HG02884 (cell line): ENCODE data around the gene ZNF697.

Experiments used
- ATAC-seq: cut with Tn5 transposase; IDR thresholded peaks from one replicate; pipeline ENCODE4 v1.9.1; 2021; ENCODE audit warnings: mild to moderate bottlenecking, moderate library complexity; ENCODE audit not compliant: unreplicated experiment

ZNF697 gene

DNA sequence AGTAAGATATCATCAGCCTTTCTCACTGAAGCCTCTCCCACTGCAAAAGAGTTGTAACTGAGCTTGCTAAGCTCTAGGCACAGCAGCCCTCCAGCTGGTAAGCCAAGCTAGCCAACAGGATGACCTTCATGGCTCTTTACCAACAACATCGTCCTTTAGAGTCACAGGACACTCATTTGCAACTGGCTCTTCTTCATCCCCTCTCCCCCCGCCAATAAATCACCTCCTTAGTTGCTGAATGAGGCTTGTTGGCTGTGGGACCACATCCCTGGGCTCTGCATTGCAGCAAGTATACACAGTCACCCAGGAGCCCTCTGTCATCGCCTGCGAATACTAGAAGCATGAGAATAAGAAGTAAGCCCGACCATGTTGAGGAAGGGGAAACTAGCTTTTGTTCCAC, 16.0 kb upstream of the ZNF697 start:
- no peak for ATAC-seq

DNA sequence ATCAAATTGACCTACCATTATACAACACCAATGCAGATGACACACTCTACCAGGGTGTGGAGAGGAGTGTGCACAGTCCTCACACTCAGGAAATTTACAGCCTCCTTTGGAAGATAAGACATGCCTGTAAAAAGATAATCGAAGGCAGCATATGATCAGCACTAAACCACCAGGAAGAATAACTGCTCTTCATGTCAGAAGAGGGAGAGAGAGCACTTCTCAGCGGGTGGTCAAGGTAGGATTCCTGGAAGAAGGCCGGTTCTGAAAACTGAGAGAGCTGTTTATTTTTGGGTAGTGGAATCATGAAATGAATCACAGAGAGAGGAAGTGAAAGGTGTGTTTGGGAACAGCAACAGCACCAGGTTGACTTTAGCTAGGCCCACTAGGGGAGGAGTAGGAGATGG, 14.0 kb upstream of the ZNF697 start:
- peak; percentile 75 for ATAC-seq

DNA sequence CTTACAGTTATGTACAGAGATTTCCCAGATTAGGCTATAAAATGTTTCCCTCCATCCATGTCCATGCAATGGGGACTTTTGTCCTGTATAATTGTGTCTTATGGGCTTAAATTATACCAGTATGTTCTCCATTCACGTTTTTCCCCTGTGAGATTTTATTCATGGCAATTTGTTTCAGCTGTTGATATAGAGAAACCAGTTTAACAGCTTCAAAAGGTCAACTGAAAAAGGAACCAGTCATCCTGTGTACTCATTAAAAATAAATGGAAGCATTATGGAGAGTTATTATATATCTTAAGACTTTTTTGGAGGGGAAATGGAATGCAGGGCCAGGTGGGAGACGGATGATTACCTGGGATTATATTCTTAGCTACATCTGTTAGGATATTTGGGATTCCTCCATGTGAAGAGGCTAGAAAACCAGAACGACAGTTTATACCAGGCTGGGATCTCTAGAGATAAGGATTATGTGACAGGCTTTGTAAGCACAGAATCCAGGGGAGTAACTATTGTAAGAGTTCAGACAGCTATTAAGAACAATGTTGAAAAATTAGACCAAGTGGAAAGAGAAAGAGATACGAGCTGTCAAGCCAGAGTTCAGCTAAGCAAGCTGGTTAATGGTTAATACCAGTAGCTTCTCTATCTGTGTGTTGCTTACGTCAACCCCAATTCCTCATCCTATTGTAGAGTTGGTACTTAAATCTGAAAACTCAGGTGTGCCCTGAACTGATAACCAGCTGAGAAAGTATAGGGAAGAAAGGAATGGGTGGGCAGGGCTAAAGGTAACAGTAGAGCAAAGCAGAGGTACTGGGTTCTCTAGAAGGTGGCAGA, 12.4 kb upstream of the ZNF697 start:
- ATAC-seq: no peak

DNA sequence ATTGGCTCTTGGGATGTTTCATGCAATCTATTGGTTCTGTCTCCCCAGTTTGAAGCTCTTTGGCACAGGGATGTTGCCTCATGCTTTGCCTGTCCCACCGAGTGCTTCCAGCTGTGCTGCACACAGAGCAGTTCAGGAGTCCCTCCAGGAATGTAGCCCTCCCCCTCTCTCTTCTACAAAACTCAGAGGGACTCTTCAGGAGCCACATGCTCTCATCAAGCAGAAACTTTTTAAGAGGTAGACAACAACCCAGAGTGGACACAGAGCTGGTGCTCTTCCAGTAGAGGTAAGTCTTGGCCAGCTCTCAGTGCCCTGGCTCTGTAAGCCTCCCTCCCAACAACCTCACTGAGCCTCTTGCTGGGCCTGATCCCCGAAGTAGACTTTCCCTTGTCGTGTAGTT, 11.6 kb upstream of the ZNF697 start:
- no peak for ATAC-seq

DNA sequence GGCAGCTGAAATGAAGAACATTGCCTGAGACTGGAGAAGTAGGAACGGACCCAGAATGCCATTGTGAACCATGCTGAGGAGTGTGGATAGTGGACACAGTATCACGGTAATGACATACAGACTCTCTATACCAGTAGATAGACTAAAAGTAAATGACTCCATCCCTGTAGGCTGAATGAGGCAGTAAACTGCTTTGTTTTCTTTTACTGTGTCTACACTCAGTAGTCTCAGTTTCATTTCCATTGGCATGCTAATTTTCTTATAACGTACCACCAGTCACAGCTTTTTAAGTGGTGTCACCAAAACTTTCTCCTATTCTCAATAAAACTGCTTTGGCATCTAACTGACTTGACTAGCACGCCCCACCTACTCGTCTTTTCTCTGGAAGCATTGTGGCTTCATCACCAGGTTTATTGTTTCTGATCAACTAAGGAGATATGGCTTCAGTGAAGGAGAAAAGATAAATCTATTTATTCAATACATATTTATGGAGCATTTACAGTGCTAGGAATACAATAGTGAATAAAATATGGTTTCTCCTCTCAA, 8.4 kb upstream of the ZNF697 start:
- peak; percentile 61 for ATAC-seq

DNA sequence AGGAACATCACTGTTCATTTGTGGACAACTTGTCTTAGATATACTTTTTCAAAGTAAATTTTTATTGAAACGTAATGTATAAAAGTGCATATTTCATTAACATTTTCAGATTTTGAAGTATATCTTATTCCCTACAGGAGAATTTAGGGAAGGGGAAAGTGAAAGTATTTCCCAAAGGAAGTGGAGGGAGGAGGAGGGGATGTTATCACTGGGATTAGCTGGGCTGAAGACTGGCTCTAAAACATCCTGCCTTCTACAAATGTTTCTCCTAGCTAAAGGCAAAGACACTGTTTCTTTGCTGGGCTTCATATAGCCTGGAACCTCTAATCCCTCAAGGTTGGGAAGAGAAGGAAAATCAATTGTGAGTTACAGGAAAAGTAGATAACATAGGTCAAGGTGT, 7.1 kb upstream of the ZNF697 start:
- no peak for ATAC-seq

DNA sequence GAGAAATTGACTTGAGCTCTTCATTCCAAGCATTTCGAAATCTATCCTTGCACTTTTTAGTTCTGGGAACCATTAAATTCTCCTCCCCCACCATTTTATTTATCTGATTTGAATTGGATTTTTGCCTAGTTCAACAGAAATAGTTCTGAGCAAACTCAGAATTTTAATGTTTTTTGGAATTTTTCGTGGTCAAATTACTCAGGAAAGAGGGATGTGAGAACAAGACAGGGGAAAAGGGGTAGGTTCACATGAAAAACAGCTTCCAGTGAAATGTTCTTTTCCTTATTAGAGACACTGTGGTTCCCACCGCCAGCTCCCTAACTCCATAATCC, 5.7 kb upstream of the ZNF697 start:
- no peak for ATAC-seq

DNA sequence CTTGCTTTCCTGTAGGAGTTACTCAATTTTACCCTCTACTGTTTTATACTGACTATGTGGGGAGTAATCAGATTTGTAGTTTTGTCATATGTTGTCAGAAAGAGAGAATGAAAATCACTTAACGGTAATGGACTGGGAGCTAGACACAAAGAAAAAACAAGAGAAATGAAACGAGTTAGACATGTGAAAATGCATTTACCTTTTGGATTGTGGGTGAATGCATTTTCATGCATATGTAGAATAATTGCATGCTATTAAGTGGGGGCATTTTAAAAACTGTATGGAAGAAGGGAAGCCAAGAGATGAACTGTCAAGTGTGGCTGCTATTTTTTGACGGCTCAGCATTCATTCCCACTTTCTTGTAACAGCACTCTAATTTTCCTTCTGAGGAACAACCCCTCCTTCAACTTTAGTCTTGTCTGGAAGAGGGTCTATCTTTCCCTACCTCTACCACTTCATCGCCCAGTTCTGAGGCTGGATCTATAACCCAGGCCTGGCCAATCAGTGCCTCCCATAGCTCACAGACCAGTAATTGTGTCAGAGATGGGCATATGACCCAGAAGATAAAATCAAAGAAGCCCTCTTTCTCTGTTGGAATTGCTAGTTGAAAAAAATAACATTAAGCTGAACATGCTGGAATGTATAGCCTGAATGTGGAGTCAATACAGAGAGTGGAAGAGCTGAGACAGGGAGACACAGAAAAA, 5.2 kb upstream of the ZNF697 start:
- ATAC-seq: no peak

DNA sequence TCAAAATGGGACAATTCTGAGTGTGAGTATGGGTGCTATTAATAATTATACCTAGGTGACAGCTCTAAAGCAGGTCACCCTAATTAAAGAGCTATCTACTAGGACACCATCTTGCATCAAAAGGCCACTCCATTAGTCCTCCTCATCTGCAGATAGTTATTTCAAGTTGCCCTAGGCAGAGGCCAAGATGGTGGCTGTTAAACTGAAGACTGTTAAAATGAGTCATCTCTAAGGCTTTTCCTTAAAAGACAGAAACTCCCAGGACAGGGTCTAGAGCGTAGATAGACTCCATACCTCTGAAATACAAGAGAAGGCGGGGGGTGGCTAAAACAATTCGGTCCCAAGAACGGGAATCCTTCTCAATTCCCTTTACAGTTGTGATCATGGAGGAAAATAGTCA, 4.5 kb upstream of the ZNF697 start:
- no peak for ATAC-seq

DNA sequence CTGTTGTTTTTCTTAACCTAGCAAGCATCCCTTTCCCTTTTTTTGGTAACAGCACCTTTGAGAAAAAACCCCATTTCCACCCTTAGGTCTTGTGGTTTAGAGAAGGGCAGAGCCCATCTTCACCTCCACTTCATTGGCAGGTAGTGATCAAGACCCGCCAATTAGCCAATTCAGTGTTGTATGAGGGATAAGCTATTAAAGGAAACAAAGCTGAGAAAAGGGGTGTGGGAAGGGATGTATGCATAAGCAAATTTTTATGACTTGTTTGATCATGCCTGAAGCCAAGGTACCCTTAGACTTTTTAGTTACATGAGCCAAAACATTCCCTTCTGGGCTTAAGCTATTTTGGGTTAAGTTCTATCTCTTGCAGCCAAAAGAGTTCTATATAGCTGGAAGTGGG, 3.6 kb upstream of the ZNF697 start:
- no peak for ATAC-seq

DNA sequence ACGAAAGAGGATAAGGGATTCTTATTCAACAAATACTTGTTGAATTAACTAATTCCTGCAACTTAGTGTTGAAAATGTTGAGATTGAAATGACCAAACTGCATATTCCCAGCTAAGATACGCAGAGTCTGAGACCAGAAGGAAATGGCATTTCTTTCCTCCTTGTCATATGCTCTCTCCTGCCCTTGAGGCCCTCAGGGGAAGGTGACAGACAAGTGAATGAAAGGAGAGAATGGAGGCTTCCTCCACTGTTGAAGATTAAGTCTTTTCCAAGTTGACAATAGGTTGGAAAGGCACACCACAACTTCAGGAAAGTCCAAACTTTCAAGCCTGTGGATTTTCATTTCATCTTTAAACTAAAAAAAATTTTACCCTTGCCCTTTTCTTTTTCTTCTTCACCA, 3.1 kb upstream of the ZNF697 start:
- ATAC-seq: no peak

DNA sequence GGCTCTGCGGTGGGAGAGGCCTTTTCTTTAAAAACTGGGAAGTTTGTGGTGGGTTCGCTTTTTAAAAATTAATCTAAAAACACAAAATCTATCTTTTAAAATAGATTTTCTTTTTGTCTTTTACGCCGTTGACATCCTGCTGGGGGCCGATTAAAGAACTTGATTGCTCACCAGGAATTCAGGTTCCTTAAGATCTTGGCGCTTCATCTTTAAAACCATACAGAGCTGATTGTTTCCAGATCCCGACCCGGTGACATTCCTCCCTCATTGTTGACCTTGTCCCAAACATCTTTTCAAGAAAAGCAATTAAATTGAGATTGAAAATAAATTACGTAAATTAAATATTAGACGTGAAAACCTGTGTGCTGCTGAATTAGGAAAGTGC, 546 bp upstream of the ZNF697 start:
- no peak for ATAC-seq

DNA sequence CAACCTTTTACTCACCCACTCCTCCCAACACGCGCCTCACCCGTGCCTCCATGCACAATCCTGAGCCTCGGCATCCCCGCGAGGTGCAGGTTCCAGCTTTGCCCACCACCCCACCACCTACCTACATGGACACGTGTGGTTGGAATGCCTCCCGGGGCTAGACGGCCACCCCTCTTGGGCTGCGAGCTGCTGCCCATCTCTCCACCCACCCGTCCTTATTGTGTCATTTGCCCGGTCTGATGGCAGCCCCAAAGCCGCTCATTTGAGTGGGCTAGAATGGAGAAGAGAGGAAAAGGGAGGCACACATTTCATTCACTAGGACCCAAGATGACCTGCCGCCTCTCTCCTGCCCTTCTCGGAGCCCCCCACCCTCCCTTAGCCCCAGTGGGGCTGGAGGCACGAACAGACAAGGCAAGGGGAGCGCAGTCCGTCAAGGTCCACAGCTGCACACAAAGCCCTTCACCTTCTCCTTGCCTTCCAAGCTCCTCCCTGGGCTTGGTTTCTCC, 785 bp downstream of the ZNF697 start:
- no peak for ATAC-seq

DNA sequence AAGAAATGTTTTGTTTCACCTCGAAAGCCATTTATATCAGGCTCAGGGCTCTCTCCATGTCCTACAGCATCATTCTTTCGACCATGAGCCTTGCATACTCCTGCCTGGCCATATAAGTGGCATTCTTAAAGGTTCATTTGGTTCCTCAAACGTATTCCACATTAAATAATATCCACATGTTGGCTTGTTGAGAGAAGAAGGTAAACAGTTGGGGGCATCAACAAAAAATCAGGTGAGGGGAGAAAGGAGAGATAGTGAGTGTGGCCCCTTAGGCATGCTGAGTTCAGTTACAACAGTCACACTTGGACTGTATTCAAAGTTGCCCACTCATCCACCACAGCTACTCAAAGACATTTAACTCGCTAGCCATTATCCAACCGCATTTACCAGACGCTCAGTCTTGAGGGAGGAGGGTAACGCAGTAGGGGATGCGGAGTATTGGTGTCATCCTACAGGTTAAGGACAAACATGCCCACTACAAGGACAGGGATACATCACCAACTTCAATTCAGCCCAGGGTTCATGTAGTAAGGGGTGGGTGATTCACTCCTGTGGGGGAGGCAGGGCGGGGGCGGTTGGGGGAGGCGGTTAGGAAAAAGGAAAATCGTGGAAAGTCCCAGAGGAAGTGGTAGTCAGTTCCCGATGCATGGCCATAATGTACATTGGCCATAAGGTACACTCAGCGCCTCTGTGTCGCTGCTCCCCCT, 1.4 kb downstream of the ZNF697 start:
- no peak for ATAC-seq

DNA sequence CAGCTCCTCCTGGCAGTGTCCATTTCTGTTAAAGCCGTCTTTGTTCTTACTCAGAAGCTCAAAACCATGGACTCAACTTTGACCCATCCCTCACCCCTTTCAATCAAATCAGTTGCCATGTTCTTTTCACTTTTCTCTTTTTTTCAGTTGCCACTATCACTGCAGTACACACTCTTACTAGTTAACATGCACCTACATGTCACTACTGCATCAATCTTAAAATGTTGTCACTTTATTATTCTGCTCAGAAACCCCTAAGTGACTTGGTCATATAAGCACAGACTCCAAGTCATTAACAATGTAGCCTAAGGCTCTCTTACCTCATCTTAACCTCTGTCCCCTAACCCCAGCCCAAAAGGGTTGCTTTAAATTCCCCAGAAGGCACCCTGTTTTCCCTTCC, 9.0 kb downstream of the ZNF697 start:
- ATAC-seq: no peak

DNA sequence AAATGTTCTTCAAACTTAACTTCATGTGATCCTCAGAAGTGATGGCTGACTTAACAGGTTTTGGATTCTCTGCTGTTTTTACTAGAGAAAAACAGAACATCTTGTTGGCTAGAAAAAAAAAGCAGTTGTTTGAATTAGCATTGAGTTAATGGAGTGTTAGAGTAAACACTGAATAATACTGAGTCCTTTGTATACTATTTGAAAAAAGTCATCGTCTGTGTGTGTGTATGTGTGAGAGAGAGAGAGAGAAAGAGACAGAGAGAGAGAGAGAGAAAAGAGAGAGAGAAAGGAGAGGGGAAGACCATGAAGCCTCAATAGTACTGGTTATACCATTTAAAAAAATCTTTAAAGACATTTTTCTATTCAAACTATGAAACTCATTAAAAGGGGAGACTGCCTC, 10.4 kb downstream of the ZNF697 start:
- no peak for ATAC-seq

DNA sequence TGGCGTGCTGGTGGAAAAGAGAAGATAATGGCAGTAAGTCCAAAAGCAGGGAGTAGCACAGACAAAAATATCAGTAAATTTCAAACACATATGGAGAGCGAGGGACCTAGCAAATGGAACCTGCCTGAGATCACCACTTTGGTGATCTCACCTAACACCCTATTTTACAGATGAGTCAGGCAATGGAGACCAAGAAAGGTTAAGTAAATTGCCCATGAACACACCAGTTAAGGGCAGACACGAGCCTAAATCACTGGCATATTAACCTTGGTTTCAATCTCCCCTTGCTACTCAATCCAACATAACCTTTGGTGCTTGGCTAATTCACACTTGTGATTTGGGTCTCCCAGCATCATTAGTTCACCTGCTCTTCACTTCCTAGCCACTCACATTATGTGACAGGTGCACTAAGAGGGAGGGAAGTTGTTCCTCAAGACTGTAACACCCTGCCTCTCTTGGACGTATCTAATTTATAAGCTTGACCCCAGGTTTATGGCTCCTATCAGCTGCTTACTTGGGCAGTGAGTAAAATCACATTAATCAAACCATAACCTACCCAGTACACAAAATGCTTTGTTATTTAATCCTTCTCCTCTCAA, 11.5 kb downstream of the ZNF697 start:
- ATAC-seq: no peak

DNA sequence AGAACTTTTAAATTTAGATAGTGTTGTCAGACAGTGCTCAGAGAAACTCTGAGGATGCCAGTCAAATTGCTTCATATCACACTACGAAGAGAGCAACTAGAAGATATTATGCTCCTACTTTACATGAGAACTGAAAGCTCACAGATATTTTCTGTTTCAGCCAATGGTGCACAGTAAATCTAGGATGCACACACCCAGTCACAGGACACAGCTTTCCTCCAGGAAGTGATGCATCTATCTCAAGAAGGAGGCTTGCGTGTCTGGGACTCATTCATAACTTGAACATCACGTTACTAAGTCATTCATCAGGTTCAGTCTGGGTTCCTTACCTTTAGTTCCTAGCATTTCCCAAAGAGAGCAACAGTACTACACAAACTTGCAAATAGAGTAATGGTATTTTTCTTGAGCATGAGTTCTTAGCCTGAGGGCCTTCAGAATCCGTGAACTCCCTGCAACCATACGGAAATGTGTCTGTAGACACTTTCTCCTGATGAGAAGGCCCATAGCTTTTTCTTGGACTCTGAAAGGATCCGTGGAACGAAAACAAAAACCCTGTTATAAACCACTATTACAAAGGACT, 12.2 kb downstream of the ZNF697 start:
- ATAC-seq: peak; percentile 51

DNA sequence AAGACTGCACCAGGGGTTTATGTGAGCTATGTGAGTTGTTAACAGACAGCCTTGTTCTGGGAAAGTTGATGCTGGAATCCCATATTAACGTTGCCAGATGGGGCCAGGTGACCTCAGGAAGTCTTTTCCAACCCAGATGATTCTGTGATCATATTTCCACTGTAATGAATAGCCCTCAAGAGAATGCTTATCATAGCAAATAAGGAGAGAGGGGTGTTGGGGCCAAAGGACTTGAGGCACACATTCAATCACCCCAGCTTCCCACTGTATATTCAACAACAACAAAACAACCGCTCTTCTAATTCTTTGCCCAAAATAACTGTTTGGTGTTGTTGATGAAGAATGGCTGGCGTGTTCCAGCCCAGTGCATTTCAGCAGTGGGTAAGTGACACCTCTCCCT, 14.1 kb downstream of the ZNF697 start:
- ATAC-seq: no peak

DNA sequence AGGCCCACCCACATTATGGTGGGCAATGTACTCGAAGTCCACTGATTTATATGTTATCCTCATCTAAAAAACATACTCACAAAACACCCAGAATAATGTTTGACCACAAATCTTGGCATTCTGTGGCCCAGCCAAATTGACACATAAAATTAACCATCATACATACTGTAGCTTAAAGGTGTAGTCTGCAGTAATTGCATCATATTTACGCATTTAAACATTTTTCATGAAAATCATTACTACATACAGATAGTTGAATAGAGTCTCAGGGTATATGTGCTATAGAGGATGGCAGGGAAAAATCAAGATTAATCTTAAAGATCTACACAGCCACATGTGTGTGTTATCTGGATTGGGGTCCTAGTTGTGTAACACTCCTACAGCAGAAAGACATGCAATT, 14.5 kb downstream of the ZNF697 start:
- no peak for ATAC-seq

DNA sequence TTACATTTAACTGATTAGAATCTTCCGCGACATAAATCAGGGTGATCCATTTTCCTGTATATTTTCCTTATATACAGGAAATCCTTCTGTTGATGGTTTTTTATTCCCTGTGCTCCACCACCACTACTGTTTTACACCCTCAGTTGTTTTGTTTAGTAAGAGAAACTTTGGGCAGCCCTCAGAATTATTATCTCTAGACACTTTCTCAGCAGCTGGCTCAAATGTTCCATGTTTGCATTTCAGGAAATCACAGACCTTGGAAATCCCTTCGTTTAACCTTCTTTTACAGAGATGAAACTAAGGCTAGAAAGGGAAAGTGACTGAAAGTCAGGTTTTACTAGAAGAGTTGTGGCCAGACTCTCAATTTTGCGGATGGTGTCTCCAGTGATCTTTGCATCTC, 15.2 kb downstream of the ZNF697 start:
- ATAC-seq: no peak
